ENCODE measurements around the gene DNM3.
A peak's percentile ranks its signal among the peaks of the same experiment; 100 is the strongest.

DNM3 gene

GRCh38 chr1:172325531-172325930 lies 484.2 kb downstream of the DNM3 start:
- DNase-seq (ENCODE audit: low read depth): peak; percentile 68

GRCh38 chr1:172326136-172326535 lies 484.8 kb downstream of the DNM3 start:
- DNase-seq (ENCODE audit: low read depth): no peak

- no peak for DNase-seq (ENCODE audit: low read depth)
Observed at GRCh38 chr1:172328266-172328665, 487.0 kb downstream of the DNM3 start.

- no peak for DNase-seq (ENCODE audit: low read depth)
Observed at GRCh38 chr1:172332230-172332629, 490.9 kb downstream of the DNM3 start.

- no peak for DNase-seq (ENCODE audit: low read depth)
Observed at GRCh38 chr1:172335377-172335776, 494.1 kb downstream of the DNM3 start.

GRCh38 chr1:172338295-172338735 lies 497.0 kb downstream of the DNM3 start:
- no peak for DNase-seq (ENCODE audit: low read depth)

GRCh38 chr1:172339842-172340241 lies 498.5 kb downstream of the DNM3 start:
- no peak for DNase-seq (ENCODE audit: low read depth)

GRCh38 chr1:172340520-172340919 lies 499.2 kb downstream of the DNM3 start:
- no peak for DNase-seq (ENCODE audit: low read depth)

GRCh38 chr1:172341697-172342096 lies 500.4 kb downstream of the DNM3 start:
- no peak for DNase-seq (ENCODE audit: low read depth)

GRCh38 chr1:172342584-172343239 lies 501.4 kb downstream of the DNM3 start:
- DNase-seq (ENCODE audit: low read depth): peak; percentile 36

- DNase-seq (ENCODE audit: low read depth): peak; percentile 91
Observed at GRCh38 chr1:172343240-172344160, 502.2 kb downstream of the DNM3 start.

- DNase-seq (ENCODE audit: low read depth): no peak
Observed at GRCh38 chr1:172344444-172344843, 503.1 kb downstream of the DNM3 start.

GRCh38 chr1:172345077-172345476 lies 503.8 kb downstream of the DNM3 start:
- DNase-seq (ENCODE audit: low read depth): no peak

- no peak for DNase-seq (ENCODE audit: low read depth)
Observed at GRCh38 chr1:172347416-172347815, 506.1 kb downstream of the DNM3 start.

- DNase-seq (ENCODE audit: low read depth): no peak
Observed at GRCh38 chr1:172350856-172351255, 509.6 kb downstream of the DNM3 start.

- DNase-seq (ENCODE audit: low read depth): no peak
Observed at GRCh38 chr1:172351346-172351745, 510.0 kb downstream of the DNM3 start.

GRCh38 chr1:172351754-172352161 lies 510.5 kb downstream of the DNM3 start:
- DNase-seq (ENCODE audit: low read depth): peak; percentile 55

- DNase-seq (ENCODE audit: low read depth): peak; percentile 73
Observed at GRCh38 chr1:172352435-172352834, 511.1 kb downstream of the DNM3 start.

- no peak for DNase-seq (ENCODE audit: low read depth)
Observed at GRCh38 chr1:172354291-172355274, 513.3 kb downstream of the DNM3 start.

GRCh38 chr1:172356620-172357019 lies 515.3 kb downstream of the DNM3 start:
- DNase-seq (ENCODE audit: low read depth): peak; percentile 88

GRCh38 chr1:172357753-172358385 lies 516.6 kb downstream of the DNM3 start:
- no peak for DNase-seq (ENCODE audit: low read depth)
